GM12878 (cell line): ENCODE results near the gene KCTD12. TPM values are rescaled to one million over a fixed set of nuclear protein-coding genes. Genes with fewer than 3 reads are reported as not detected.

Experiments used
- ATAC-seq: fragments of 200-7000 bp; cut with Tn5 transposase; 3 replicates; pipeline ENCODE4 v1.9.1; 2020; ENCODE audit warnings: mild to moderate bottlenecking, moderate library complexity
- BruUV-seq: library from RNA; stranded (reverse); fragments of 400-500 nt; replicated peaks from 2 replicates; lab custom pipeline; 2021; lab: Mats Ljungman, UMichigan
- CTCF ChIA-PET: fragments of 300-600 bp; sonication (Branson Sonifier 250); formaldehyde crosslinking; extraction: SDS; loops from one replicate; lab custom pipeline; 2021; ENCODE audit warnings: inconsistent platforms; lab: Yijun Ruan, JAX
- POLR2A ChIA-PET: fragments of 350-600 bp; formaldehyde crosslinking; extraction: SDS; loops from one replicate; lab custom pipeline; 2021; ENCODE audit warnings: inconsistent platforms; lab: Charles Lee
- RAD21 ChIA-PET: fragments of 300-600 bp; sonication (Branson Sonifier 250); formaldehyde crosslinking; loops from one replicate; lab custom pipeline; 2023; ENCODE audit warnings: antibody characterized with exemption; ENCODE audit not compliant: unreplicated experiment; lab: Charles Lee
- SMC1A ChIA-PET: fragments of 300-600 bp; sonication (Branson Sonifier 250); formaldehyde crosslinking; loops from one replicate; lab custom pipeline; 2023; ENCODE audit not compliant: unreplicated experiment, uncharacterized antibody; lab: Charles Lee
- DNase-seq: peaks from one replicate; pipeline ENCODE4 v3.0.0-alpha.2; 2011; ENCODE audit warnings: low read depth, low spot score
- FAIRE-seq: peaks from 3 replicates; lab custom pipeline; 2011; peaks lifted over from hg19 to GRCh38; lab: Jason Lieb, UNC
- H2AFZ ChIP-seq: 2 replicates; pipeline ENCODE4 v1.6.0; 2011; ENCODE audit warnings: low read depth, low read length, control low read depth; ENCODE audit not compliant: control insufficient read depth
- H3K27ac ChIP-seq: 2 replicates; pipeline ENCODE4 v1.5.1; 2011; ENCODE audit warnings: control low read depth; ENCODE audit not compliant: control insufficient read depth, insufficient read depth
- H3K27me3 ChIP-seq, 2 experiments: replicated peaks in 1 of 2; 2 replicates each; pipeline versions ENCODE4 v1.6.0 to v1.6.1; 2011; ENCODE audit warnings: low read length in 1 of 2; ENCODE audit not compliant: control insufficient read depth in 2 of 2, insufficient read depth in 2 of 2
- H3K36me3 ChIP-seq, 2 experiments: 2 replicates each; pipeline ENCODE4 v1.5.1; 2011; ENCODE audit warnings: low read length in 1 of 2; ENCODE audit not compliant: control insufficient read depth in 2 of 2, insufficient read depth in 2 of 2
- H3K4me1 ChIP-seq: 2 replicates; pipeline ENCODE4 v1.6.1; 2011; ENCODE audit warnings: mild to moderate bottlenecking, low read length, moderate library complexity, mixed read lengths; ENCODE audit not compliant: control insufficient read depth, insufficient read depth
- H3K4me2 ChIP-seq: 2 replicates; pipeline ENCODE4 v1.6.0; 2011; ENCODE audit warnings: control low read depth; ENCODE audit not compliant: control insufficient read depth, insufficient read depth
- H3K4me3 ChIP-seq: fragments of 200-600 bp; sonication (generic); 2 replicates; pipeline ENCODE4 v1.5.1; 2016
- H3K79me2 ChIP-seq: 2 replicates; pipeline ENCODE4 v1.6.0; 2011; ENCODE audit warnings: low read length; ENCODE audit not compliant: control insufficient read depth, insufficient read depth
- H3K9ac ChIP-seq: 2 replicates; pipeline ENCODE4 v1.8.0; 2011; ENCODE audit warnings: low read length, control low read depth, mixed read lengths; ENCODE audit not compliant: control insufficient read depth, insufficient read depth
- H3K9me3 ChIP-seq: replicated peaks from 3 replicates; pipeline ENCODE4 v1.5.1; 2011; ENCODE audit warnings: mild to moderate bottlenecking, low read length; ENCODE audit not compliant: control insufficient read depth, insufficient read depth
- H4K20me1 ChIP-seq: 2 replicates; pipeline ENCODE4 v1.6.0; 2011; ENCODE audit not compliant: control insufficient read depth, insufficient read depth
- ASH2L ChIP-seq: fragments of 300-600, 200-600 bp; sonication (generic); IDR thresholded peaks from 2 replicates; pipeline ENCODE4 v1.6.1; 2017; ENCODE audit warnings: low read depth, mild to moderate bottlenecking, borderline replicate concordance
- BRCA1 ChIP-seq: IDR thresholded peaks from 2 replicates; pipeline ENCODE4 v1.6.1; 2011; ENCODE audit warnings: low read depth, low read length, improper control_type of control experiment
- CREM ChIP-seq: IDR thresholded peaks from 2 replicates; pipeline ENCODE4 v1.6.1; 2014; ENCODE audit warnings: antibody characterized with exemption, low read depth
- IKZF2 ChIP-seq, 2 experiments: fragments of 450-650 bp; IDR thresholded peaks; 2 replicates each; pipeline ENCODE4 v1.6.1; 2017; ENCODE audit warnings: mild to moderate bottlenecking in 2 of 2, moderate library complexity in 2 of 2
- KDM1A ChIP-seq: fragments of 200-600 bp; sonication (generic); IDR thresholded peaks from 2 replicates; pipeline ENCODE4 v1.6.1; 2016; ENCODE audit warnings: borderline replicate concordance
- KLF5 ChIP-seq: fragments of 450-650 bp; IDR thresholded peaks from 2 replicates; pipeline ENCODE4 v1.6.1; 2014; ENCODE audit warnings: mild to moderate bottlenecking; ENCODE audit not compliant: partially characterized antibody
- NRF1 ChIP-seq: conservative IDR thresholded peaks from 2 replicates; pipeline ENCODE4 v1.6.1; 2011; ENCODE audit warnings: mild to moderate bottlenecking, low read depth, low read length, improper control_type of control experiment
- PAX5 ChIP-seq: IDR thresholded peaks from 2 replicates; pipeline ENCODE4 v1.6.1; 2011; ENCODE audit warnings: low read depth, low read length, borderline replicate concordance
- STAT1 ChIP-seq: fragments of 450-650 bp; conservative IDR thresholded peaks from 2 replicates; pipeline ENCODE4 v1.6.1; 2014; ENCODE audit warnings: antibody characterized with exemption, mild to moderate bottlenecking
- TARDBP ChIP-seq: IDR thresholded peaks from 2 replicates; pipeline ENCODE4 v1.6.1; 2016; ENCODE audit warnings: borderline replicate concordance
- WRNIP1 ChIP-seq: IDR thresholded peaks from 2 replicates; pipeline ENCODE4 v1.6.1; 2011; ENCODE audit warnings: low read depth, low read length, improper control_type of control experiment, borderline replicate concordance
- ZNF207 ChIP-seq: fragments of 450-650 bp; IDR thresholded peaks from 2 replicates; pipeline ENCODE4 v1.6.1; 2014; ENCODE audit warnings: antibody characterized with exemption, mild to moderate bottlenecking, borderline replicate concordance
- WGBS: methylation state at CpG from one replicate; pipeline ENCODE4 v1.1.6; 2016; ENCODE audit warnings: low lambda C conversion rate; ENCODE audit not compliant: insufficient replicate concordance, insufficient coverage; ENCODE audit errors: missing lambda C conversion rate; 5-methylcytosine and 5-hydroxymethylcytosine counted together
- in situ Hi-C: fragments of 300-500 bp; cut with MboI; formaldehyde crosslinking; loops from 9 replicates; pipeline ENCODE4 v1.14.3; 2018; ENCODE audit warnings: mixed read lengths
- intact Hi-C: fragments of 100-400 bp; cut with micrococcal nuclease; formaldehyde crosslinking; loops from one replicate; pipeline ENCODE4 v1.14.2; 2022; ENCODE audit not compliant: unreplicated experiment
- polyA plus RNA-seq, 11 experiments: library from polyadenylated mRNA; depleted of rRNA in 4 of 11; unstranded in 6 of 11; stranded (reverse) in 5 of 11; fragments of >200 nt; fragmentation: Nextera tagmentation in 4 of 11; fragmentation: Illumina TruSeq in 1 of 11; extraction: Ambion mirVana in 4 of 11; extraction: Trizol in 1 of 11; gene quantifications; 1 replicate in 1 of 11; 2 replicates in 10 of 11; pipeline versions ENCODE4 v1.2.1 to v1.2.3, GENCODE V29; 2011 to 2016; ENCODE audit warnings: inconsistent platforms in 2 of 11, missing spikeins in 2 of 11, low read depth in 1 of 11
- total RNA-seq, 4 experiments: library from RNA; depleted of rRNA in 3 of 4; stranded (reverse); fragments of >200 nt in 3 of 4; fragmentation: Illumina TruSeq in 1 of 4; extraction: Trizol in 1 of 4; gene quantifications; 2 replicates each; pipeline versions ENCODE4 v1.2.1 to v1.2.3, GENCODE V29; 2013 to 2021

Gene KCTD12
- total and polyA plus RNA-seq, 10 of the 15 experiments (the other 5 are each of a cell fraction or from before 2014, with no cell fraction given) = 0.24 to 2.9 (median 0.92) TPM

- SMC1A ChIA-PET = no interaction called here
- in situ Hi-C loops = no loop called here
- no peaks in the 10 kb centered on the region for H4K20me1 ChIP-seq
- POLR2A ChIA-PET = no interaction called here
- no peak overlapping the region for H3K9ac ChIP-seq
- peaks cover 0 to 4% of the 10 kb centered on the region in 2 experiments; a peak in 2 of 4 replicates for H3K27me3 ChIP-seq
- CTCF ChIA-PET = interaction anchor here (1.0 to 1.1 kb wide), 2 partner anchors 49 to 128 kb away, joined by 3 read pairs; no protein-coding TSS in a partner anchor
- no peak for ATAC-seq
- no peaks in the 10 kb centered on the region; the same call in 2 of the 3 replicates for H3K9me3 ChIP-seq
- RAD21 ChIA-PET = no interaction called here
- no peaks in the 10 kb centered on the region for H3K4me1 ChIP-seq
- intact Hi-C loops = no loop called here
- TF ChIP-seq STAT1 (no peak), BRCA1 (no peak), KDM1A (no peak), CREM (no peak), NRF1 (no peak), IKZF2 (IDR thresholded peaks at IDR 0.05) (no peak), TARDBP (no peak), ZNF207 (no peak), KLF5 (no peak), PAX5 (no peak), ASH2L (no peak), WRNIP1 (no peak)
- H3K27ac ChIP-seq = no peak overlapping the region
- no peaks in the 10 kb centered on the region for H3K79me2 ChIP-seq
- H2AFZ ChIP-seq = no peak overlapping the region
- no TSS peak for BruUV-seq
- DNase-seq = no peak
- WGBS = 0% methylated on average over 4 of the region's 4 CpGs
- no peaks in the 10 kb centered on the region for H3K36me3 ChIP-seq
- H3K4me2 ChIP-seq = no peak overlapping the region
- H3K4me3 ChIP-seq = no peak overlapping the region
- no peak for FAIRE-seq
Measured at GRCh38 chr13:76882431-76882830, 3.8 kb downstream of the KCTD12 start.
